HTR-8/SVneo (cell line): Measurements from ENCODE around the gene ZBTB9.

Source experiments
- DNase-seq: peaks from one replicate; pipeline ENCODE4 v3.0.0; 2011; ENCODE audit warnings: low spot score, mixed read lengths; ENCODE audit not compliant: insufficient read length
- FAIRE-seq: peaks from 2 replicates; lab custom pipeline; 2011; peaks lifted over from hg19 to GRCh38; lab: Jason Lieb, UNC

Gene ZBTB9

DNA sequence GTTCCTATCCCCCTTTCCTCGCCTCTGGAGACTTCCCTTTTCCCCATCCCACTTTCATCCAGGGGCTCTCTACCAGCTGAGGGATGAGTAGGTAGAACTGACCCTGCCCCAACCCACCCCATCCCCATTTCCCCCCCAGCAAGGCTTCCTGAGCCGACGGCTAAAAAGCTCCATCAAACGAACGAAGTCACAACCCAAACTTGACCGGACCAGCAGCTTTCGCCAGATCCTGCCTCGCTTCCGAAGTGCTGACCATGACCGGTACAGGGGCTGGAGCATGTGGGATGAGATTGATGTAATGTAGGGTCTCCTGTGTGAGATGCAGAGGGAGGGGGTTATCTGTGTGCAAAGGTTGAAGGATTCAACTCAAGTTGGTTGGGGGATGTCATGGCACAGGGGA is 21.8 kb upstream of the ZBTB9 start:
- FAIRE-seq = no peak
- DNase-seq = no peak

- no peak for DNase-seq
- FAIRE-seq = no peak
Measured at GRCh38 chr6:33433001-33433543, 21.3 kb upstream of the ZBTB9 start.

DNA sequence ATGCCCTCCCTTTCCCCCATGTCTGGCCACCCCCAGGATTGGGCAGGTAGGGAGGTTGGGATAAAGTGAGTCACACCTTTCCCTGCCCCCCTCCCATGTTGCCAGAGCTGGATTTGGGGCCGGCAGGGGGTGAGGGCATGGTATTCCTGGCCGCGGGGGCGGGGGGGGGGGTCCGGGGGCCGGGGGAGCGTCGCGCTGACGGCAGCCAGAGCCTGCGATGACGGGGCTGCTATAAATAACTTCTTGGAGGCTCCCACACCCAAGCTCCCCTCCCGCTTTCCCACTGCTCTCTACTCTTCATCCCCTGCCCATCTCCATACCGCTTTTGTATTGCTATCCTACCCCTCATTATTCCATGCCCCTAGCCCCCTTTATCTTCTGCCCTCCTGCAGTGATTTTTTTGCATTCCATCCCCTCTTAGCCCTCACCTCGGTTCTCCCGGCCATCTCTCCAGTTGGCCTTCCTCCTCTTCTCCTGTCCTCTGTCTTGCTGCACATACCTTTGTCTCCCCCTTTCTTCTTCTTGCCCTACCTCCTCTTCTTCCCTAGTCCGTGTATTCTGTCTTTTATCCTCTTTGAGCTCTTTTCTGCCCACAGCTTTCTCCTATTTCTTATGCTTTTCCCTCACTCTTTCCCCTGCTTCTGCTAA is 20.7 kb upstream of the ZBTB9 start:
- no peak for FAIRE-seq
- no peak for DNase-seq

DNA sequence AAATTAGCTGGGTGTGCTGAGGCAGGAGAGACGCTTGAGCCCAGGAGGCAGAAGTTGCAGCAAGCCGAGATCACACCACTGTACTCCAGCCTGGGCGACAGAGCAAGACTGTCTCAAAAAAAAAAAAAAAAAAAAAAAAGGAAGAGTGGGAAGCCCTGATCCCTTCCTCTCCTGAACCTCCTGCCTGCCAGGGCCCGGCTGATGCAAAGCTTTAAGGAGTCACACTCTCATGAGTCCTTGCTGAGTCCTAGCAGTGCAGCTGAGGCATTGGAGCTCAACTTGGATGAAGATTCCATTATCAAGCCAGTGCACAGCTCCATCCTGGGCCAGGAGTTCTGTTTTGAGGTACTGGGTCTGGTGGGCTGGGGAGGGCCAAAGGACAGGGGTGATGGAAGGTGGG is 19.4 kb upstream of the ZBTB9 start:
- FAIRE-seq (no peak), DNase-seq (no peak)

GRCh38 chr6:33437666-33438065 is 16.7 kb upstream of the ZBTB9 start:
- no peak for DNase-seq
- FAIRE-seq = no peak

- FAIRE-seq (no peak), DNase-seq (no peak)
Measured at GRCh38 chr6:33438978-33439594, 15.3 kb upstream of the ZBTB9 start.

DNA sequence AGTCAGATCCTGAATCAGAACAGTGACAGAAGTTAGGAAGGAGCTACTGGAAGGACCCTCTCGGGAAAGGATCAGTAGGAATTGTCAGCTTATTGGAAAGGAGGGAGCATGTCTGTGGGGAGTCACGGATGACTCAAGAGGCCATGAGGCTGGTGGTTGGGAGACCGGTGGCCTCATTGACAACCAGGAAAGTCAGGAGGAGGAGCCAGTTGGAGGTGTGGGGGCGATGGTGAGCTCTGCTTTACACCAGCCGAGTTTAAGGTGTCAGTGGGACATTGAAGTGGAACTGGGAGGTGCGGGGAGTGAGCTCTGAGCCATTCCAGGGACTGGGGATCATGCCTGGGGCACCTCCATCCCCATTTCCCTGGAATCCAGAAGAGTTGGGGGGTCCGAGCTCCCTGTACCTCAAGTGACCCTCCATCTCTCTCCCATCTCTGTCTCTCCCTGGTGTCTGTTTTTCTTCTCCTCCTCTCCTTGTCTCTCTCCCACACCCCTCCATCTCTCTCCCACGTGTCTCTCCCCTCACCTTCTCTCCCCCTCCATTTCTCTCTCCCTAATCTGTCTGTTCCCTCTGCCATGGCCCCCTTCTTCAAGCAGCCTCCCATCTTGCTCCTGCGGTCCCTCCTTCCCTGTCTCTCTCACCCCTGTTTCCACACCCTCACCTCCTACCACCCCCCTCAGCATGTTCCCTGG is 14.3 kb upstream of the ZBTB9 start:
- no peak for DNase-seq
- FAIRE-seq = no peak

DNA sequence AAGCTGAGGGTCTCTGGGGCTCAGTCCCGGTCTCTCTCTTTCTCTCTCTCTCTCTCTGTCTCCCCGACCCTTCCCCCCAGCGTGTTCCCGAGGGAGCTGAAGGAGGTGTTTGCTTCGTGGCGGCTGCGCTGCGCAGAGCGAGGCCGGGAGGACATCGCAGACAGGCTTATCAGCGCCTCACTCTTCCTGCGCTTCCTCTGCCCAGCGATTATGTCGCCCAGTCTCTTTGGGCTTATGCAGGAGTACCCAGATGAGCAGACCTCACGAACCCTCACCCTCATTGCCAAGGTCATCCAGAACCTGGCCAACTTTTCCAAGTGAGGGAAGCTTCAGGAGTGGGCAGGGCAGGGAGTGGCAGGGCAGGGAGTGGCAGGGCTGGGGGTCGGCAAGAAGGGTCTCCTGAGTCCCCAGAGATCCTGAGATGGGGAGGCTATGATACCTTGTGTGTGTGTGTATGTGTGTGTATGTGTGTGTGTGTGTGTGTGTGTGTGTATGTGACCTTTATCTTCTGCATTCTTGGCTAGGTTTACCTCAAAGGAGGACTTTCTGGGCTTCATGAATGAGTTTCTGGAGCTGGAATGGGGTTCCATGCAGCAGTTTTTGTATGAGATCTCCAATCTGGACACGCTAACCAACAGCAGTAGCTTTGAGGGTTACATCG is 13.6 kb upstream of the ZBTB9 start:
- FAIRE-seq (no peak), DNase-seq (no peak)

GRCh38 chr6:33441457-33441856 is 12.9 kb upstream of the ZBTB9 start:
- no peak for DNase-seq
- no peak for FAIRE-seq

DNA sequence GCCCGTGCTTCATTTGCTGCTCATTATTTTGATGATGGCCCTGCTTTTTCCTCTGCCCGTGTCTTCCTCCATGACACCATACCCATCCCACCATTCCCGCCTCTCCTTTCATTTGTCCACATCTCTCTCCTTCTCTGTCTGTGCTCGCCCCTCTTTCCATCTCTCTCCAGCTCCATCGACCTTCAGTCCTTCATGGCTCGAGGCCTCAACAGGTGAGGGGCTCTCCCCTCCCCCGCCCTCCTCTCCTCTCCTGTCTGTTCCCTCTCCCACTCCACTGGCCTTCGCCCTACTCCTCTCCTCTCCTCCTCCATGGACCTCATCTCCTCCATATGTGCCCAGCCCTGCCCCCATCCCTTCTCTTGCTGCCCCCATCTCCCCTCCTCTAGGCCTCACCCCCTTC is 12.1 kb upstream of the ZBTB9 start:
- DNase-seq (no peak), FAIRE-seq (peak; percentile 16)

GRCh38 chr6:33443025-33443424 is 11.4 kb upstream of the ZBTB9 start:
- FAIRE-seq (no peak), DNase-seq (no peak)

DNA sequence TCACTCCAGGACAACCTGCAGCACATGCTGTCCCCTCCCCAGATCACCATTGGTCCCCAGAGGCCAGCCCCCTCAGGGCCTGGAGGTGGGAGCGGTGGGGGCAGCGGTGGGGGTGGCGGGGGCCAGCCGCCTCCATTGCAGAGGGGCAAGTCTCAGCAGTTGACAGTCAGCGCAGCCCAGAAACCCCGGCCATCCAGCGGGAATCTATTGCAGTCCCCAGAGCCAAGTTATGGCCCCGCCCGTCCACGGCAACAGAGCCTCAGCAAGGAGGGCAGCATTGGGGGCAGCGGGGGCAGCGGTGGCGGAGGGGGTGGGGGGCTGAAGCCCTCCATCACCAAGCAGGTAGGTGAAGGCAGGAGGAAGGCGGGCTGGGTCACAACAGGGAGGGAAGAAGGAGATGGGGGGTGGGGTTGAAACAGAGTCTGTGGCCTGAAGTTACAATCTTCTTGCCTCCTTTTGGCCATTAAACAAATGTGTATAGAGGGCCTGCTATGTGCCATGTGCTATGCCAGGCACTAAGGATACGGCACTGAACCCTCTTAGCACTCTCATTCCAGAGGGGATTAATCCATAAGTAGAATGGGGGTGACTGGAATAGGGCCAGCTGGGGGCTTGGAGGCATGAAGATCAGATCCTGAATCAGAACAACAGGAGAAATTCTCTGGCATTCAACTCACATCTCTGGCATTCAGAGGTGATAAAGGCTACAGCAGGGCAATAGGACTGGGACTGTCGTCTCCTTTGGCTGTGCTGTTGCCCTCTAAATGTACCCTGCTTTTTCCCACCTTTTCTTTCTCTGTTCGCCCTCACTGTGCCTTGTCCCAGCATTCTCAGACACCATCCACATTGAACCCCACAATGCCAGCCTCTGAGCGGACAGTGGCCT is 10.5 kb upstream of the ZBTB9 start:
- FAIRE-seq (no peak), DNase-seq (no peak)

DNA sequence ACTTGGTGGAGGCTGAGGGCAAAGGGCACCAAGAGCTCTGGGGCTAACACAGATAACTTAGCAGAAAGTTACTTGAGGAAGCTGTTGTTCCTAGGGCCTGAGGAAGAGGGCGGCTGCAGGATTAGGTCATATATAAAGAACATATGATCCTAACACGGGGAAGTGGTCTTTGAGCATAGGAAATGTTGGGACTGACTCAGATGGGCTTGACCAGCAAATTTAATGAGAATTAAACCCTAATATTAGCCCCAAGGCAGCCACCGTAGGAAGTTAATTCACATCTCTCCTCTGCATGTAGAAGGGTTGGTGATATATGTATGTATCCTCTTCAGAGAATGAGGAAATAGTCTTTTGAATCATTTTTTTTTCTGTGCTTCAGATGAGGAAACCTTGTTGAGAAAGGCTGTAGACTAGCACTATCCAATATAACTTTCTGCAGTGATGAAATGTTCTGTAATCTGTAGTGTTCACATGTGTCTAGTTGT is 9.2 kb upstream of the ZBTB9 start:
- DNase-seq (no peak), FAIRE-seq (no peak)

- FAIRE-seq = no peak
- no peak for DNase-seq
Measured at GRCh38 chr6:33446356-33446755, 8.0 kb upstream of the ZBTB9 start.

DNA sequence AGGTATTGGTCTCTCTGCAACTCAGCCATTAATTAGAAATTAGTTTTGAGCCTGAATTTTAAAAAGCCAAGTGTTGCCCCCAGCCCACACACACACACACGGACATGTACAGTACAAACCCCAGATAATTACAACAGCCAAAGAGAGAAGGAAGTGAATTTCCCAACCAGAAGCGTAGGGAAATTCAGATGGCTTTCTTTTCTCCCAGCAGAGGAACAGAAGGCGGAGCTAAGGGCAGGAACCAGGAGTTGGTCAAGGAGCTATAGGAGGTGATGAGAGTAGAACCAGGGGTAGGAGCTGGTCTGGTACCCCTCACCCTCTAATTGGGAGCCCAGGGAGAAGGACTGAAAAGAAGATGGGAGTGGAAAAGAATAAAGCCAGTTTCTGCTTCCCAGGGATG is 3.9 kb upstream of the ZBTB9 start:
- DNase-seq (no peak), FAIRE-seq (no peak)

DNA sequence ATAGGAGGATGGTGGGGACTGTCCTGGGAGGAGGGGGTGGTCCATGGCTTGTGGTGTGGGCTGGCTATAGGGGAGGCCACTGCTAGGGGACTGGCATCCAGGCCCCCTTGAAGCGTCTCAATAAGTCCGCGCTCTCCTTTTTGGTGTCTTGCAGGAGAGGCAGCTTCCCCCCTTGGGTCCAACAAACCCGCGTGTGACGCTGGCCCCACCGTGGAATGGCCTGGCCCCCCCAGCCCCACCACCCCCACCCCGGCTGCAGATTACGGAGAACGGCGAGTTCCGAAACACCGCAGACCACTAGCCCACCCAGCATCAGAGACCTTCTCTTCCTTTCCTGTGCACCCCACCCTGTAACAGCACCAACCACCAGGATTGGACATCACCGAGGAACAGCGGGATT is 2.8 kb upstream of the ZBTB9 start:
- DNase-seq = no peak
- no peak for FAIRE-seq

- DNase-seq (no peak), FAIRE-seq (no peak)
Measured at GRCh38 chr6:33452496-33452895, 1.9 kb upstream of the ZBTB9 start.

DNA sequence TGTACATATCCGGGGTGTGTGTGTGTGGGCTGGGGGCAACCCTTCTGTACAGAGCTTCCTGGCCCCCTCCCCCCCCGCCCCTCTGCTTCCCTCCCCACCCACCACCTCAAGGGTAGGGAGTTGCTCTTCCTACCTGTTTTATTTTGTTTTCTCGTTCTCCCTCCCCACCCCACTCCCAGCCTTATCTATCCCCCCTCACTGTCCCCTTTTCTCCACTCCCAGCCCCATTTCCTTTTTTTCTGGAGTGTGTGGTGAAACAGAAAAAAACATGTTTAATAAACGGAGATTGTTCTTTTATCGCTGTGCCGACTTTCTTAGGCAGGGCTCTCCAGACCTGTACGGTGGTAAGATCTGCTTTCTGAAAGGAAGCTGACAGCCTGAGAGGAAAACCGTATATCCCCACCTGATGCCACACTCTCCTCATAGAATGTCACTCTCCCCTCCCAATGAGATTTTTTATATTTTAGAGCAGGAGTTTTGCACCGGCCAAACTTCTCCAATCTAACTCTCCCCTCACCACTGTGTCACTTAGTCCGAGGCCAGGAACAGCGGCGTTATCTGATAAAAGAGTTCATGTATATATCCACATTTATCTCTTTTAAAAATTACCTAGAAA is 875 bp upstream of the ZBTB9 start:
- DNase-seq = no peak

DNA sequence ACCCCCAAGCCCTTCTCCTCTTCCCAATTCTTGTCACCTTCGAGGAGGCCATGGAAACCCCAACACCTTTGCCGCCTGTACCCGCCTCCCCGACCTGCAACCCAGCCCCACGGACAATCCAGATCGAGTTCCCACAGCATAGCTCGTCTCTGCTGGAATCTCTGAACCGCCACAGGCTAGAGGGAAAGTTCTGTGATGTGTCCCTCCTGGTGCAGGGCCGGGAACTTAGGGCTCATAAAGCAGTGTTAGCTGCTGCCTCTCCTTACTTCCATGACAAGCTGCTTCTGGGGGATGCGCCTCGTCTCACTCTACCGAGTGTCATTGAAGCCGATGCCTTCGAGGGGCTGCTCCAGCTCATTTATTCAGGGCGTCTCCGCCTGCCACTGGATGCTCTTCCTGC is 675 bp downstream of the ZBTB9 start:
- no peak for DNase-seq
- no peak for FAIRE-seq

More for the DNA sequence above, 875 bp upstream of the ZBTB9 start:
- no peak for FAIRE-seq
